HG03520 (cell line): Measurements from ENCODE around the gene OR2V1.

Experiments used
- ATAC-seq: cut with Tn5 transposase; IDR thresholded peaks from one replicate; pipeline ENCODE4 v1.9.1; 2021; ENCODE audit warnings: mild to moderate bottlenecking, moderate library complexity; ENCODE audit not compliant: unreplicated experiment

Gene OR2V1

DNA sequence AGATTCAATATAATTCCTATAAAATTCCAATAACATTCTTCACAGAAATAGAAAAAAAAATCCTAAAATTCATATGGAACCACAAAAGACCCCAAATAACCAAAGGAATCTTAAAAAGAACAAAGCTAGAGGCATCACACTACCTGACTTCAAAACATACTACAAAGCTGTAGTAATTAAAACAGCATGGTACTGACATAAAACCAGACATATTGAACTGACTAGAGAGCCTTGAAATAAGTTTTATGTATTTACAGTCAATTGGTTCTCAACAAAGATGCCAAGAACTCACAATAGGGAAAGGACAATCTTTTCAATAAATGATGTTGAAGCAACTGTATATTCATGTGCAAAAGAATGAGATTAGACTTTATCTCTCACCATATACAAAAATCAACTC, 54.0 kb downstream of the OR2V1 start:
- ATAC-seq, result no peak
